ENCODE results near the gene GABRA4. TPM values are rescaled to one million over a fixed set of nuclear protein-coding genes. Genes with fewer than 3 reads are reported as not detected.

GABRA4 gene
- total RNA-seq, 2 experiments from 2014 or later: not detected

DNA sequence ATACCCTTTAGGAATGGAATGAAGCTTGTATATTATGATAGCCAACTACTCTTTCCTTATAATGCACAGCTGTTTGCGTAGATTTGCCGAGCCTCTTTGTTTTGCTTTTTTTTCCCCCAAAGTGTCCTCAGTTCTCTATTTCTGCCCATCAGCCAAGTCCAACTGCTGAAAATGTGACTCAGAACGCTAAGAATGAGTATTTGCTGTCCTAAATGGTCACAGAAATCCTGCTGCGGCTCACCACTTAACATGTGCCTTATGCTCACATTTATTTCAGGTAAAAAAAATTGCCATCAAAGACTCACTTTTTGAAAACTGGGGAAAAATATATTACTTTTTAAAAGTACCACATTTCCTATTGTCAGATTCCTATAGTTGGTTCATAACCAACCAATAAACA, 36.9 kb downstream of the GABRA4 start:
- Mint-ChIP-seq H3K9me3 (no peaks in the 10 kb centered on the region), H3K36me3 (ENCODE audit: low read depth) (no peaks in the 10 kb centered on the region), H3K27me3 (peaks cover 2% of the 10 kb centered on the region), H3K4me1 (ENCODE audit: low read depth) (no peaks in the 10 kb centered on the region), H3K4me3 (no peak overlapping the region), H3K27ac (no peak overlapping the region)
- CTCF ChIA-PET: no interaction called here
- intact Hi-C loops (cut with micrococcal nuclease): no loop called here
- ATAC-seq (no peak), DNase-seq (no peak)
- POLR2A ChIA-PET: no interaction called here
- TF ChIP-seq, protein P1, sequence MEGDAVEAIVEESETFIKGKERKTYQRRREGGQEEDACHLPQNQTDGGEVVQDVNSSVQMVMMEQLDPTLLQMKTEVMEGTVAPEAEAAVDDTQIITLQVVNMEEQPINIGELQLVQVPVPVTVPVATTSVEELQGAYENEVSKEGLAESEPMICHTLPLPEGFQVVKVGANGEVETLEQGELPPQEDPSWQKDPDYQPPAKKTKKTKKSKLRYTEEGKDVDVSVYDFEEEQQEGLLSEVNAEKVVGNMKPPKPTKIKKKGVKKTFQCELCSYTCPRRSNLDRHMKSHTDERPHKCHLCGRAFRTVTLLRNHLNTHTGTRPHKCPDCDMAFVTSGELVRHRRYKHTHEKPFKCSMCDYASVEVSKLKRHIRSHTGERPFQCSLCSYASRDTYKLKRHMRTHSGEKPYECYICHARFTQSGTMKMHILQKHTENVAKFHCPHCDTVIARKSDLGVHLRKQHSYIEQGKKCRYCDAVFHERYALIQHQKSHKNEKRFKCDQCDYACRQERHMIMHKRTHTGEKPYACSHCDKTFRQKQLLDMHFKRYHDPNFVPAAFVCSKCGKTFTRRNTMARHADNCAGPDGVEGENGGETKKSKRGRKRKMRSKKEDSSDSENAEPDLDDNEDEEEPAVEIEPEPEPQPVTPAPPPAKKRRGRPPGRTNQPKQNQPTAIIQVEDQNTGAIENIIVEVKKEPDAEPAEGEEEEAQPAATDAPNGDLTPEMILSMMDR (IDR thresholded peaks at IDR 0.05): no peak

DNA sequence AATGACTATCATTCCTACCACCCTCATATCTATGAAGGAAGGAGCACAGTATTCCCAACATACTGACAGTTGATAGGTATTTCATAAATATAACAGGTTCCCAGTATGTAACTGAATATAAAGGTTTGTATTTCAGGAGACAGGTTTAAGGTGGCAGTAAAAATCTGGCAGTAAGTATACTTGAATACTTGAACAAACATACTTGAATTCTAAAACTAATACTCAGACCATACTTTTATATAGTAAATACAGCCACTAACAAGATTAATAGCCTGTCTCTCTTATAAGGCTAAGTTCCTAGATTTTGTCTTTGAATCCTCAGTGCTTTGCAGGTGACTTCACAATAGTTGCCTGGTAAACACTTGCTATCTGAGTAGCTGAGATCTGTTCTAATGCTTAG, 37.8 kb downstream of the GABRA4 start:
- peaks cover 2% of the 10 kb centered on the region for H3K27me3 Mint-ChIP-seq

DNA sequence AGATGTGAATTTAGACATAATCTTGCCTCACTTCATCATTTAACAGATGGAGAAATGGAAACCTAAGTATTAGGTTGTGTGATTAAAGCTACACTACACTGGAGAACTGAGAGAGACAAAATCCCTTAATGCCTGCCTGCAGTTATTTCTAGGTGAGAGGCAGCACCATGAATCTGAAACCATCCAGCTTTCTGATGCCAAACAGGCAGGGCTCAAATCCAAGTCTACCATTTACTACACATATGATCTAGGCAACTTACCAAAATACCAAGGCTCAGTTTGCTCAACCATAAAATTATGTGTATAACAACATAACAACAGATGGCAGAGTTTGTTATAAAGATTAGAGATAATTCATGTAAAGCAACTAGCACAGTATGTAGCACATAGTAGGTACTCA, 38.7 kb downstream of the GABRA4 start:
- no peak overlapping the region for H3K4me3 Mint-ChIP-seq
- H3K4me1 Mint-ChIP-seq (ENCODE audit: low read depth): no peaks in the 10 kb centered on the region
- H3K27me3 Mint-ChIP-seq: peaks cover 3% of the 10 kb centered on the region
- TF ChIP-seq, protein P1 (IDR thresholded peaks at IDR 0.05): no peak
- DNase-seq (no peak), ATAC-seq (no peak)
- H3K9me3 Mint-ChIP-seq: no peaks in the 10 kb centered on the region
- ChIA-PET POLR2A (no interaction called here), CTCF (no interaction called here)
- intact Hi-C loops (cut with micrococcal nuclease): no loop called here
- no peak overlapping the region for H3K27ac Mint-ChIP-seq
- no peaks in the 10 kb centered on the region for H3K36me3 Mint-ChIP-seq (ENCODE audit: low read depth)

More for the DNA sequence above, 37.8 kb downstream of the GABRA4 start:
- Mint-ChIP-seq H3K4me3 (no peak overlapping the region), H3K36me3 (ENCODE audit: low read depth) (no peaks in the 10 kb centered on the region), H3K4me1 (ENCODE audit: low read depth) (no peaks in the 10 kb centered on the region), H3K27ac (no peak overlapping the region), H3K9me3 (no peaks in the 10 kb centered on the region)
- DNase-seq (no peak), ATAC-seq (no peak)
- TF ChIP-seq, protein P1 (IDR thresholded peaks at IDR 0.05): no peak
- intact Hi-C loops (cut with micrococcal nuclease): no loop called here
- ChIA-PET POLR2A (no interaction called here), CTCF (no interaction called here)

DNA sequence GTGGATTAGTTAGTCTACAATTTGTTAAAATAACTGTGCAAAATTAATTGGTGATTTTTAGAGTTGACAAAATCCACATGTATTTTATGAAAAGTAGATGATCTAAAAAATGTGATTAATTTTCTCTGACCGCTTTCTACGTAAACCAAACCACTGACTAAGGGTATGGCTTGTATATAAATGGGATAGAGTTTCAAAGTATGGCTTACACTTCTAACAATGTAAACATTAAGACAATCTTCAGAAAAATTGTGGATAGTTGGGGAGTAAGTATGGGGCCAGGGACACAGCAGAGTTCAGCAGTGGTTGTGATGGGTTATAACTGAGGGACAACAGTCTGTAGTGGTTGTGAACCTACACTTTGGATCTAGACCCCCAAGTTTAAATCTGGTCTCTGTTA, 39.8 kb downstream of the GABRA4 start:
- ChIA-PET CTCF (no interaction called here), POLR2A (no interaction called here)
- H3K9me3 Mint-ChIP-seq: no peaks in the 10 kb centered on the region
- ATAC-seq (no peak), DNase-seq (no peak)
- no peak overlapping the region for H3K27ac Mint-ChIP-seq
- no peaks in the 10 kb centered on the region for H3K36me3 Mint-ChIP-seq (ENCODE audit: low read depth)
- peaks cover 1% of the 10 kb centered on the region for H3K27me3 Mint-ChIP-seq
- no peaks in the 10 kb centered on the region for H3K4me1 Mint-ChIP-seq (ENCODE audit: low read depth)
- no peak overlapping the region for H3K4me3 Mint-ChIP-seq
- TF ChIP-seq, protein P1 (IDR thresholded peaks at IDR 0.05): no peak
- intact Hi-C loops (cut with micrococcal nuclease): no loop called here

DNA sequence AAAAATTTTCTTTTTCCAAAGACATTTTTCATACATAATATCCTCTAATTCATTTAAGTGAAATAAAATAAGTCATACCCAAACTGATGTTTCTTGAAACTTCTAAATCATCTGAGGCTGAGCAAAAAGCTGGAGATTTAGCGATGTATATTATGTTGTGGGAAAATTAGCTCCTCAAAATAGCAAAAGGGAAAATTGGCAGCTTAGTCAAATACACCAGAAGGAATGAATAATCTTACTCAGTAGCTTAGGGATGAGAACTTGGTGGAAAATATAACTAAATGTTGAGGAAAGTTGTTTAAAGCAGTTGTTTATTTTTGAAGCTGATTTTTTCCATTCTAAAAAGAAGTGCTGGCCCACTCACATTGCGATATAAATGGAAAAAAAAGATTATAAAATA, 40.9 kb downstream of the GABRA4 start:
- ChIA-PET POLR2A (no interaction called here), CTCF (interaction anchor here (1.0 kb wide), 1 partner anchor 169 kb away, joined by 3 read pairs; no protein-coding TSS in a partner anchor)
- Mint-ChIP-seq H3K4me1 (ENCODE audit: low read depth) (no peaks in the 10 kb centered on the region), H3K9me3 (no peaks in the 10 kb centered on the region), H3K27ac (no peak overlapping the region), H3K27me3 (peaks cover 1% of the 10 kb centered on the region), H3K4me3 (no peak overlapping the region), H3K36me3 (ENCODE audit: low read depth) (no peaks in the 10 kb centered on the region)
- no peak for DNase-seq
- intact Hi-C loops (cut with micrococcal nuclease): no loop called here
- TF ChIP-seq, protein P1 (IDR thresholded peaks at IDR 0.05): no peak
- ATAC-seq: no peak

Measured in activated CD8-positive, alpha-beta T cell treated with anti-CD3 and anti-CD28 coated beads for 36 hours (primary cell).